Transverse colon (tissue), 4 donors: ENCODE measurements around the gene LIPE.

Experiments used
- POLR2A ChIP-seq: fragments of 450-650 bp; IDR thresholded peaks from one replicate; pipeline ENCODE4 v1.6.1; 2016; ENCODE audit warnings: antibody characterized with exemption, mild to moderate bottlenecking, moderate library complexity
- POLR2AphosphoS5 ChIP-seq, 3 donors: sonication (generic); formaldehyde crosslinking; IDR thresholded peaks; one replicate each; pipeline ENCODE4 v1.6.1; 2016; ENCODE audit warnings: antibody characterized with exemption in 3 of 3
- TF ChIP-seq, protein P1 (sequence below), 5 experiments: fragments of 200-600 bp in 3 of 5; fragments of 450-650 bp in 2 of 5; sonication (generic) in 3 of 5; IDR thresholded peaks; 1 replicate in 2 of 5; 2 replicates in 3 of 5; pipeline ENCODE4 v1.5.1; 2016 to 2017; ENCODE audit warnings: antibody characterized with exemption in 5 of 5, inconsistent platforms in 3 of 5, mild to moderate bottlenecking in 2 of 5, moderate library complexity in 1 of 5

DNA sequence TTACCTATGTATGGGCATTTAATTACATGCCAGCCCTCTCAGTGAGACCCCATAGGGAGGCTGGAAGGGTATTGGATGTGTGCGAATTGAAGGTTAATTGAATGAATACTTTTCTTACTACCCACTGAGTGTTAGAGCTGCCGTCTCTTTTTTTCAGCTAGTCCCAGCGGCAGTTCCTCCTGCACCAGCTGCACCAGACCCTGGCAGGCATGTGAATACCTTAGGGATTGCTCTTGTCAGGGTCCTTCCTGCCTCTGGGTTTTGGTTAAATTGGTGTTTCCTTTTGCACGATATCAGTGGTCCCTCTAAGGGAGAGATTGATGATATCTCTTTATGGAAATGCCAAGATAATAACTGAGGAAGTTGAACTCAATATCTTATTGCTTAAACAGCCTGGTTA is 25.4 kb upstream of the LIPE start:
- TF ChIP-seq, protein P1, sequence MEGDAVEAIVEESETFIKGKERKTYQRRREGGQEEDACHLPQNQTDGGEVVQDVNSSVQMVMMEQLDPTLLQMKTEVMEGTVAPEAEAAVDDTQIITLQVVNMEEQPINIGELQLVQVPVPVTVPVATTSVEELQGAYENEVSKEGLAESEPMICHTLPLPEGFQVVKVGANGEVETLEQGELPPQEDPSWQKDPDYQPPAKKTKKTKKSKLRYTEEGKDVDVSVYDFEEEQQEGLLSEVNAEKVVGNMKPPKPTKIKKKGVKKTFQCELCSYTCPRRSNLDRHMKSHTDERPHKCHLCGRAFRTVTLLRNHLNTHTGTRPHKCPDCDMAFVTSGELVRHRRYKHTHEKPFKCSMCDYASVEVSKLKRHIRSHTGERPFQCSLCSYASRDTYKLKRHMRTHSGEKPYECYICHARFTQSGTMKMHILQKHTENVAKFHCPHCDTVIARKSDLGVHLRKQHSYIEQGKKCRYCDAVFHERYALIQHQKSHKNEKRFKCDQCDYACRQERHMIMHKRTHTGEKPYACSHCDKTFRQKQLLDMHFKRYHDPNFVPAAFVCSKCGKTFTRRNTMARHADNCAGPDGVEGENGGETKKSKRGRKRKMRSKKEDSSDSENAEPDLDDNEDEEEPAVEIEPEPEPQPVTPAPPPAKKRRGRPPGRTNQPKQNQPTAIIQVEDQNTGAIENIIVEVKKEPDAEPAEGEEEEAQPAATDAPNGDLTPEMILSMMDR (IDR thresholded peaks at IDR 0.05), result no peak
- TF ChIP-seq POLR2A, result no peak
- no peak for TF ChIP-seq POLR2AphosphoS5 (IDR thresholded peaks at IDR 0.05)
